ENCODE results near the gene VRTN.
"Not testable (repeated sequence)": the region's sequence is repeated elsewhere in the genome, so short reads cannot be mapped to it uniquely, and the experiment has no call there.

DNA sequence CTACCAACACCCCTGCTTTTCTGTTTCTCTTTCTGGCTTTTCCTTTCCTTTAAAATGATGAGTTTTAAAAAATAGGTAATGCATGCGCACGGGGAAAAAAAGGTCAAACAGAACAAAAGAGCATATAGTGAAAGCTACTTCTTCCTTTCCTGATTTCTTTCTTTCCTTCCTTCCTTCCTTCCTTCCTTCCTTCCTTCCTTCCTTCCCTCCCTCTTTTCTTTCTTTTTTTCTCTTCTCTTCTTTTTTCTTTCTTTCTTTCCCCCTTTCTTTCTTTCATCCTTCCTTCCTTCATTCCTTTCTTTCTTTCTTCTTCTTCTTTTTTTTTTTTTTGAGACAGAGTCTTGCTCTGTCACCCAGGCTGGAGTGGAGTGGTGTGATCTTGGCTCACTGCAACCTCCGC, 42.2 kb downstream of the VRTN start:
- TF ChIP-seq, protein P1, sequence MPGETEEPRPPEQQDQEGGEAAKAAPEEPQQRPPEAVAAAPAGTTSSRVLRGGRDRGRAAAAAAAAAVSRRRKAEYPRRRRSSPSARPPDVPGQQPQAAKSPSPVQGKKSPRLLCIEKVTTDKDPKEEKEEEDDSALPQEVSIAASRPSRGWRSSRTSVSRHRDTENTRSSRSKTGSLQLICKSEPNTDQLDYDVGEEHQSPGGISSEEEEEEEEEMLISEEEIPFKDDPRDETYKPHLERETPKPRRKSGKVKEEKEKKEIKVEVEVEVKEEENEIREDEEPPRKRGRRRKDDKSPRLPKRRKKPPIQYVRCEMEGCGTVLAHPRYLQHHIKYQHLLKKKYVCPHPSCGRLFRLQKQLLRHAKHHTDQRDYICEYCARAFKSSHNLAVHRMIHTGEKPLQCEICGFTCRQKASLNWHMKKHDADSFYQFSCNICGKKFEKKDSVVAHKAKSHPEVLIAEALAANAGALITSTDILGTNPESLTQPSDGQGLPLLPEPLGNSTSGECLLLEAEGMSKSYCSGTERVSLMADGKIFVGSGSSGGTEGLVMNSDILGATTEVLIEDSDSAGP (CRISPR knock-in tag; IDR thresholded peaks at IDR 0.05; ENCODE audit: borderline replicate concordance) = not testable (repeated sequence)
- not testable (repeated sequence) for TF ChIP-seq SMC3 (IDR thresholded peaks at IDR 0.05; ENCODE audit: low read length); HDAC2 (CRISPR knock-in tag; IDR thresholded peaks at IDR 0.05); ZNF749 (CRISPR knock-in tag; IDR thresholded peaks at IDR 0.05; ENCODE audit: borderline replicate concordance)
- TF ChIP-seq, protein P2, sequence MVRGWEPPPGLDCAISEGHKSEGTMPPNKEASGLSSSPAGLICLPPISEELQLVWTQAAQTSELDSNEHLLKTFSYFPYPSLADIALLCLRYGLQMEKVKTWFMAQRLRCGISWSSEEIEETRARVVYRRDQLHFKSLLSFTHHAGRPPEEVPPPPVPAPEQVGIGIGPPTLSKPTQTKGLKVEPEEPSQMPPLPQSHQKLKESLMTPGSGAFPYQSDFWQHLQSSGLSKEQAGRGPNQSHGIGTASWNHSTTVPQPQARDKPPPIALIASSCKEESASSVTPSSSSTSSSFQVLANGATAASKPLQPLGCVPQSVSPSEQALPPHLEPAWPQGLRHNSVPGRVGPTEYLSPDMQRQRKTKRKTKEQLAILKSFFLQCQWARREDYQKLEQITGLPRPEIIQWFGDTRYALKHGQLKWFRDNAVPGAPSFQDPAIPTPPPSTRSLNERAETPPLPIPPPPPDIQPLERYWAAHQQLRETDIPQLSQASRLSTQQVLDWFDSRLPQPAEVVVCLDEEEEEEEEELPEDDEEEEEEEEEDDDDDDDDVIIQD (CRISPR knock-in tag; IDR thresholded peaks at IDR 0.05; ENCODE audit: low read depth) = not testable (repeated sequence)

All from HepG2 (cell line).